Measurements from ENCODE around the gene RAB17.

The RAB17 gene

GRCh38 chr2:237576974-237577373 is 13.6 kb downstream of the RAB17 start:
- DNase-seq (ENCODE audit: low spot score): no peak

GRCh38 chr2:237575869-237576862 is 14.4 kb downstream of the RAB17 start:
- no peak for DNase-seq (ENCODE audit: low spot score)

GRCh38 chr2:237574894-237575868 is 15.4 kb downstream of the RAB17 start:
- no peak for DNase-seq (ENCODE audit: low spot score)

GRCh38 chr2:237574467-237574866 is 16.1 kb downstream of the RAB17 start:
- no peak for DNase-seq (ENCODE audit: low spot score)

GRCh38 chr2:237573721-237574415 is 16.7 kb downstream of the RAB17 start:
- no peak for DNase-seq (ENCODE audit: low spot score)

- DNase-seq (ENCODE audit: low spot score): no peak
These were observed 17.8 kb downstream of the RAB17 start for GRCh38 chr2:237572742-237573101.

GRCh38 chr2:237572021-237572741 is 18.4 kb downstream of the RAB17 start:
- DNase-seq (ENCODE audit: low spot score): peak; percentile 73

GRCh38 chr2:237571551-237571950 is 19.0 kb downstream of the RAB17 start:
- no peak for DNase-seq (ENCODE audit: low spot score)

- DNase-seq (ENCODE audit: low spot score): no peak
These were observed 19.7 kb downstream of the RAB17 start for GRCh38 chr2:237570776-237571335.

- no peak for DNase-seq (ENCODE audit: low spot score)
These were observed 20.6 kb downstream of the RAB17 start for GRCh38 chr2:237569896-237570295.

- DNase-seq (ENCODE audit: low spot score): no peak
These were observed 21.5 kb downstream of the RAB17 start for GRCh38 chr2:237569041-237569440.

- DNase-seq (ENCODE audit: low spot score): no peak
These were observed 22.3 kb downstream of the RAB17 start for GRCh38 chr2:237568121-237568660.

- DNase-seq (ENCODE audit: low spot score): no peak
These were observed 23.1 kb downstream of the RAB17 start for GRCh38 chr2:237567276-237568029.

GRCh38 chr2:237566401-237567235 is 23.9 kb downstream of the RAB17 start, which contains the start of gene PRLH:
TSS of gene PRLH (plus strand) at chr2:237566574. CDS start at chr2:237566574, 0 bp downstream.
- no peak for DNase-seq (ENCODE audit: low spot score)

- no peak for DNase-seq (ENCODE audit: low spot score)
These were observed 24.6 kb downstream of the RAB17 start for GRCh38 chr2:237565974-237566373.

- no peak for DNase-seq (ENCODE audit: low spot score)
These were observed 25.9 kb downstream of the RAB17 start for GRCh38 chr2:237564526-237565131.

- no peak for DNase-seq (ENCODE audit: low spot score)
These were observed 26.7 kb downstream of the RAB17 start for GRCh38 chr2:237563816-237564215.

- no peak for DNase-seq (ENCODE audit: low spot score)
These were observed 29.3 kb downstream of the RAB17 start for GRCh38 chr2:237561221-237561620.

All from hematopoietic multipotent progenitor cell treated with erythropoietin and hydrocortisone succinate and interleukin-3 and kit ligand, for 15 days (in vitro differentiated cells).